Hepatocyte (in vitro differentiated cells): ENCODE results near the gene NPB. TPM values are rescaled to one million over a fixed set of nuclear protein-coding genes. Genes with fewer than 3 reads are reported as not detected.

Experiments
- DNase-seq: peaks from one replicate; pipeline ENCODE4 v3.0.0-alpha.2; 2016; ENCODE audit warnings: low spot score
- H2AFZ ChIP-seq: fragments of 200-600 bp; sonication (generic); 2 replicates; pipeline ENCODE4 v1.6.0; 2016; ENCODE audit warnings: antibody characterized with exemption, mild to moderate bottlenecking
- H3K27ac ChIP-seq: fragments of 200-600 bp; sonication (generic); 2 replicates; pipeline ENCODE4 v1.5.1; 2016; ENCODE audit warnings: mild to moderate bottlenecking
- H3K27me3 ChIP-seq: fragments of 200-600 bp; sonication (generic); 2 replicates; pipeline ENCODE4 v1.6.1; 2016
- H3K36me3 ChIP-seq: fragments of 200-600 bp; sonication (generic); replicated peaks from 2 replicates; pipeline ENCODE4 v1.5.1; 2016; ENCODE audit warnings: low read depth; ENCODE audit not compliant: insufficient read depth
- H3K4me1 ChIP-seq: fragments of 200-600 bp; sonication (generic); 2 replicates; pipeline ENCODE4 v1.5.1; 2016; ENCODE audit warnings: mild to moderate bottlenecking, moderate library complexity; ENCODE audit not compliant: insufficient read depth
- H3K4me2 ChIP-seq: fragments of 200-600 bp; sonication (generic); 2 replicates; pipeline ENCODE4 v1.6.0; 2016
- H3K4me3 ChIP-seq: fragments of 200-600 bp; sonication (generic); 2 replicates; pipeline ENCODE4 v1.5.1; 2016; ENCODE audit warnings: mild to moderate bottlenecking
- H3K79me2 ChIP-seq: fragments of 200-600 bp; sonication (generic); 2 replicates; pipeline ENCODE4 v1.6.0; 2017; ENCODE audit warnings: mild to moderate bottlenecking
- H3K9me2 ChIP-seq: fragments of 200-600 bp; sonication (generic); replicated peaks from 2 replicates; pipeline ENCODE4 v1.6.0; 2017; ENCODE audit warnings: mild to moderate bottlenecking; ENCODE audit not compliant: insufficient read depth
- H3K9me3 ChIP-seq: fragments of 200-600 bp; sonication (generic); 2 replicates; pipeline ENCODE4 v1.5.1; 2016; ENCODE audit warnings: low read depth, mild to moderate bottlenecking
- H4K20me1 ChIP-seq: fragments of 200-600 bp; sonication (generic); 2 replicates; pipeline ENCODE4 v1.6.0; 2016; ENCODE audit warnings: mild to moderate bottlenecking; ENCODE audit not compliant: insufficient read depth, poor library complexity, severe bottlenecking
- EZH2 ChIP-seq: fragments of 200-600 bp; sonication (generic); IDR thresholded peaks from 2 replicates; pipeline ENCODE4 v1.6.1; 2016; ENCODE audit warnings: antibody characterized with exemption, mild to moderate bottlenecking, borderline replicate concordance
- EZH2phosphoT487 ChIP-seq: fragments of 200-600 bp; sonication (generic); IDR thresholded peaks from one replicate; pipeline ENCODE4 v1.6.1; 2018; ENCODE audit warnings: antibody characterized with exemption, mild to moderate bottlenecking, low read depth, moderate library complexity; ENCODE audit not compliant: unreplicated experiment, severe bottlenecking
- WGBS: methylation state at CpG from one replicate; pipeline ENCODE4 v1.1.6; 2016; ENCODE audit warnings: low lambda C conversion rate; ENCODE audit errors: missing lambda C conversion rate; 5-methylcytosine and 5-hydroxymethylcytosine counted together
- polyA plus RNA-seq: library from polyadenylated mRNA; unstranded; fragments of >200 nt; fragmentation: Nextera tagmentation; extraction: Ambion mirVana; gene quantifications from 2 replicates; pipeline ENCODE4 v1.2.1, GENCODE V29; 2016
- total RNA-seq: library from RNA; depleted of rRNA; stranded (reverse); fragments of >200 nt; gene quantifications from 2 replicates; pipeline ENCODE4 v1.2.3, GENCODE V29; 2014
- TF ChIP-seq, protein P1 (sequence below): fragments of 200-600 bp; sonication (generic); IDR thresholded peaks from 2 replicates; pipeline ENCODE4 v1.5.1; 2016; ENCODE audit warnings: antibody characterized with exemption, mild to moderate bottlenecking; ENCODE audit not compliant: poor library complexity

The NPB gene
- total and polyA plus RNA-seq, 2 experiments from 2014 or later = 0.47 to 2.2 TPM

DNA sequence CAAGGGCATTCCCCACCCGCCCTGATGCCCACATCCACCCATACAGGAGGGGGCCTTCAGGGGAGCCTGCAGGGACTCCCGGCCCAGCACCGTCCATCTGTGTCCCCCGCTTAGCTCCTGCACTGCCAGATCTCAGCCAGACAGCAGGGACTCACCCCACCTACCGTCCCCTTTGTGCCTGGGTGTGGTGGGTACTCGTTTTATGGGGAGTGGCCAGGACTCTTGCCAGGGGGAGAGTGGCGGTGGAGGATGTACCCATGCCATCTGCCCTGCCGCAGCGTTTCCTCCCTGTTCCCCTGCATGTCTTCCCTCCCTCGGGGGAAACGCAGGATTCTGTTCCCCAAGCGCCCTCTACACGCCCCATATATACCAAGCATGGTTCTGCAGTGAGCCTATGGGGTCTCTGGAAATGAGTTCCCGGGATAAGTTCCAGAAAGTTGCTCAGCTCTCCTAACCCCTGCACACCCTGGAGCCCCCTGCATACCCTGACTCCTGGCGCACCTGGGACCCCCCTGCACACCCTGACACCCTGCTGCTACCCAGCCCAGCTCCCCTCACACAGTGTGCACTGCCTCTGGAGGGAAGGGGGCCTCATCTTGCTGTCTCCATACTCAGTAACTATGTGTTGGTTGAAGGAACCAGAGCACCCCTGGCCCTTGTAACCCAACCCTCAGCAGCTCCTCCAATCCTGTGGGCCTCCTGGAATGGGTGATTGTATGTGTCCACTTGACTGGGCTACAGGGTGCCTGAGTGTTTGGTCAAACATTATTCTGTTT is 29.7 kb downstream of the NPB start:
- Histone ChIP-seq H3K9me3 (no peaks in the 10 kb centered on the region), H4K20me1 (no peaks in the 10 kb centered on the region), H3K27me3 (no peaks in the 10 kb centered on the region), H3K4me1 (peaks cover 18% of the 10 kb centered on the region), H2AFZ (no peak overlapping the region), H3K79me2 (peaks cover 16% of the 10 kb centered on the region), H3K4me2 (no peak overlapping the region), H3K36me3 (no peaks in the 10 kb centered on the region), H3K9me2 (no peaks in the 10 kb centered on the region), H3K4me3 (no peak overlapping the region), H3K27ac (no peak overlapping the region)
- DNase-seq = no peak
- no peak for TF ChIP-seq EZH2
- TF ChIP-seq, protein P1, sequence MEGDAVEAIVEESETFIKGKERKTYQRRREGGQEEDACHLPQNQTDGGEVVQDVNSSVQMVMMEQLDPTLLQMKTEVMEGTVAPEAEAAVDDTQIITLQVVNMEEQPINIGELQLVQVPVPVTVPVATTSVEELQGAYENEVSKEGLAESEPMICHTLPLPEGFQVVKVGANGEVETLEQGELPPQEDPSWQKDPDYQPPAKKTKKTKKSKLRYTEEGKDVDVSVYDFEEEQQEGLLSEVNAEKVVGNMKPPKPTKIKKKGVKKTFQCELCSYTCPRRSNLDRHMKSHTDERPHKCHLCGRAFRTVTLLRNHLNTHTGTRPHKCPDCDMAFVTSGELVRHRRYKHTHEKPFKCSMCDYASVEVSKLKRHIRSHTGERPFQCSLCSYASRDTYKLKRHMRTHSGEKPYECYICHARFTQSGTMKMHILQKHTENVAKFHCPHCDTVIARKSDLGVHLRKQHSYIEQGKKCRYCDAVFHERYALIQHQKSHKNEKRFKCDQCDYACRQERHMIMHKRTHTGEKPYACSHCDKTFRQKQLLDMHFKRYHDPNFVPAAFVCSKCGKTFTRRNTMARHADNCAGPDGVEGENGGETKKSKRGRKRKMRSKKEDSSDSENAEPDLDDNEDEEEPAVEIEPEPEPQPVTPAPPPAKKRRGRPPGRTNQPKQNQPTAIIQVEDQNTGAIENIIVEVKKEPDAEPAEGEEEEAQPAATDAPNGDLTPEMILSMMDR = no peak
- no peak for TF ChIP-seq EZH2phosphoT487
- WGBS = 77% methylated on average over 14 of the region's 15 CpGs

- H2AFZ ChIP-seq = no peak overlapping the region
- H3K9me2 ChIP-seq = no peaks in the 10 kb centered on the region
- no peaks in the 10 kb centered on the region for H3K27me3 ChIP-seq
- peaks cover 19% of the 10 kb centered on the region for H3K4me1 ChIP-seq
- H3K9me3 ChIP-seq = no peaks in the 10 kb centered on the region
- peaks cover 15% of the 10 kb centered on the region for H3K79me2 ChIP-seq
- DNase-seq = no peak
- H3K4me3 ChIP-seq = no peak overlapping the region
- no peaks in the 10 kb centered on the region for H4K20me1 ChIP-seq
- no peak overlapping the region for H3K27ac ChIP-seq
- TF ChIP-seq EZH2phosphoT487 = no peak
- TF ChIP-seq, protein P1 = no peak
- no peak for TF ChIP-seq EZH2
- no peak overlapping the region for H3K4me2 ChIP-seq
- H3K36me3 ChIP-seq = no peaks in the 10 kb centered on the region
- 81% methylated on average over 8 of the region's 9 CpGs for WGBS
These were observed 30.4 kb downstream of the NPB start for GRCh38 chr17:81932333-81932983.

- Histone ChIP-seq H3K4me2 (no peak overlapping the region), H3K27me3 (no peaks in the 10 kb centered on the region), H3K4me3 (no peak overlapping the region), H3K9me3 (no peaks in the 10 kb centered on the region), H2AFZ (no peak overlapping the region), H4K20me1 (no peaks in the 10 kb centered on the region), H3K27ac (no peak overlapping the region), H3K9me2 (no peaks in the 10 kb centered on the region), H3K4me1 (peaks cover 17% of the 10 kb centered on the region), H3K79me2 (peaks cover 15% of the 10 kb centered on the region), H3K36me3 (no peaks in the 10 kb centered on the region)
- 95% methylated on average over 14 of the region's 14 CpGs for WGBS
- TF ChIP-seq EZH2phosphoT487 (no peak), EZH2 (no peak)
- TF ChIP-seq, protein P1 = no peak
- no peak for DNase-seq
These were observed 31.2 kb downstream of the NPB start for GRCh38 chr17:81933178-81933699.
